Liver (tissue), 9 donors: Measurements from ENCODE around the gene MTHFD1. TPM values are rescaled to one million over a fixed set of nuclear protein-coding genes. Genes with fewer than 3 reads are reported as not detected.

Experiments
- DNase-seq: peaks from one replicate; pipeline ENCODE4 v3.0.0-alpha.2; 2017; ENCODE audit warnings: low spot score
- H3K27ac ChIP-seq, 2 donors: one replicate each; pipeline ENCODE4 v1.7.0; 2013; ENCODE audit warnings: inconsistent platforms in 2 of 2, low read length in 2 of 2, control low read depth in 1 of 2, low read depth in 1 of 2, mild to moderate bottlenecking in 1 of 2
- H3K27me3 ChIP-seq, 4 donors: one replicate each; pipeline versions ENCODE4 v1.6.1 to v1.7.0; 2013; ENCODE audit warnings: low read length in 3 of 4, inconsistent platforms in 1 of 4, mild to moderate bottlenecking in 1 of 4, moderate library complexity in 1 of 4; ENCODE audit not compliant: control insufficient read depth in 4 of 4, insufficient read depth in 4 of 4
- H3K36me3 ChIP-seq, 4 donors: one replicate each; pipeline versions ENCODE4 v1.6.1 to v1.7.0; 2013; ENCODE audit warnings: low read length in 3 of 4, mild to moderate bottlenecking in 3 of 4, low read depth in 1 of 4, moderate library complexity in 1 of 4; ENCODE audit not compliant: control insufficient read depth in 4 of 4, insufficient read depth in 3 of 4
- H3K4me1 ChIP-seq, 4 donors: one replicate each; pipeline versions ENCODE4 v1.6.1 to v1.7.0; 2013; ENCODE audit warnings: low read length in 3 of 4, mild to moderate bottlenecking in 3 of 4, moderate library complexity in 1 of 4; ENCODE audit not compliant: control insufficient read depth in 4 of 4, insufficient read depth in 4 of 4
- H3K4me3 ChIP-seq, 3 donors: one replicate each; pipeline versions ENCODE4 v1.6.1 to v1.7.0; 2013; ENCODE audit warnings: low read length in 3 of 3, control low read depth in 1 of 3, low read depth in 1 of 3, mild to moderate bottlenecking in 1 of 3
- H3K9ac ChIP-seq, 2 donors: one replicate each; pipeline ENCODE4 v1.7.0; 2013; ENCODE audit warnings: low read length in 2 of 2, mild to moderate bottlenecking in 2 of 2, moderate library complexity in 2 of 2, control low read depth in 1 of 2, low read depth in 1 of 2
- H3K9me3 ChIP-seq, 4 donors: one replicate each; pipeline versions ENCODE4 v1.6.1 to v1.7.0; 2013; ENCODE audit warnings: low read length in 3 of 4; ENCODE audit not compliant: control insufficient read depth in 4 of 4
- EGR1 ChIP-seq, 2 donors: IDR thresholded peaks; 2 replicates each; pipeline ENCODE4 v1.6.1; 2016 to 2018; ENCODE audit warnings: antibody characterized with exemption in 2 of 2, low read depth in 2 of 2
- FOXA1 ChIP-seq: IDR thresholded peaks from 2 replicates; pipeline ENCODE4 v1.6.1; 2016; ENCODE audit warnings: antibody characterized with exemption
- FOXA2 ChIP-seq: IDR thresholded peaks from 2 replicates; pipeline ENCODE4 v1.6.1; 2016; ENCODE audit warnings: antibody characterized with exemption
- GABPA ChIP-seq, 2 donors: IDR thresholded peaks in 1 of 2; conservative IDR thresholded peaks in 1 of 2; 2 replicates each; pipeline ENCODE4 v1.6.1; 2016; ENCODE audit warnings: antibody characterized with exemption in 2 of 2, mild to moderate bottlenecking in 1 of 2, moderate library complexity in 1 of 2
- HNF4G ChIP-seq: IDR thresholded peaks from 2 replicates; pipeline ENCODE4 v1.6.1; 2016; ENCODE audit warnings: antibody characterized with exemption
- JUND ChIP-seq, 2 donors: IDR thresholded peaks; 2 replicates each; pipeline ENCODE4 v1.6.1; 2016; ENCODE audit warnings: antibody characterized with exemption in 2 of 2
- NR2F2 ChIP-seq: IDR thresholded peaks from 2 replicates; pipeline ENCODE4 v1.6.1; 2016; ENCODE audit warnings: antibody characterized with exemption
- RAD21 ChIP-seq, 2 donors: IDR thresholded peaks; 2 replicates each; pipeline ENCODE4 v1.6.1; 2016; ENCODE audit warnings: antibody characterized with exemption in 2 of 2, mild to moderate bottlenecking in 2 of 2
- RXRA ChIP-seq, 2 donors: IDR thresholded peaks; 2 replicates each; pipeline ENCODE4 v1.6.1; 2017 to 2018; ENCODE audit warnings: antibody characterized with exemption in 2 of 2, mild to moderate bottlenecking in 1 of 2
- SP1 ChIP-seq: IDR thresholded peaks from 2 replicates; pipeline ENCODE4 v1.6.1; 2018; ENCODE audit warnings: antibody characterized with exemption, mild to moderate bottlenecking
- TAF1 ChIP-seq: conservative IDR thresholded peaks from 2 replicates; pipeline ENCODE4 v1.6.1; 2016; ENCODE audit warnings: antibody characterized with exemption, mild to moderate bottlenecking
- YY1 ChIP-seq: IDR thresholded peaks from 2 replicates; pipeline ENCODE4 v1.6.1; 2016; ENCODE audit warnings: antibody characterized with exemption, mild to moderate bottlenecking
- WGBS: extraction: QIAGEN DNeasy Blood & Tissue Kit; methylation state at CpG from one replicate; pipeline ENCODE4 v1.1.7; 2013; 5-methylcytosine and 5-hydroxymethylcytosine counted together
- polyA plus RNA-seq, 2 donors: library from polyadenylated mRNA; stranded (reverse) in 1 of 2; unstranded in 1 of 2; fragments of 200-250 nt in 1 of 2; fragments of >200 nt in 1 of 2; fragmentation: Nextera tagmentation in 1 of 2; extraction: Ambion mirVana in 1 of 2; gene quantifications; one replicate each; pipeline versions ENCODE4 v1.2.1 to v1.2.3, GENCODE V29; 2013 to 2015
- total RNA-seq, 2 donors: library from RNA; depleted of rRNA; stranded (reverse); fragments of >200 nt; gene quantifications; one replicate each; pipeline ENCODE4 v1.2.3, GENCODE V29; 2014
- TF ChIP-seq, protein P1 (sequence below): IDR thresholded peaks from 2 replicates; pipeline ENCODE4 v1.6.1; 2016; ENCODE audit warnings: antibody characterized with exemption
- TF ChIP-seq, protein P2 (sequence below): fragments of 150-350 bp; IDR thresholded peaks from 2 replicates; pipeline ENCODE4 v1.5.1; 2017; ENCODE audit warnings: improper control_type of control experiment, low read depth, low read length; ENCODE audit not compliant: missing input control
- TF ChIP-seq, protein P3 (sequence below): IDR thresholded peaks from 2 replicates; pipeline ENCODE4 v1.6.1; 2016; ENCODE audit warnings: antibody characterized with exemption, mild to moderate bottlenecking
- TF ChIP-seq, protein P4 (sequence below): IDR thresholded peaks from 2 replicates; pipeline ENCODE4 v1.6.1; 2016; ENCODE audit warnings: antibody characterized with exemption
- donor health status: healthy.
- donor health status: healthy.
- donor health status: healthy.
- donor health status: healthy.
- donor health status: healthy.

The MTHFD1 gene
- total and polyA plus RNA-seq, 4 donors: 43.8 to 203 (median 122) TPM

DNA sequence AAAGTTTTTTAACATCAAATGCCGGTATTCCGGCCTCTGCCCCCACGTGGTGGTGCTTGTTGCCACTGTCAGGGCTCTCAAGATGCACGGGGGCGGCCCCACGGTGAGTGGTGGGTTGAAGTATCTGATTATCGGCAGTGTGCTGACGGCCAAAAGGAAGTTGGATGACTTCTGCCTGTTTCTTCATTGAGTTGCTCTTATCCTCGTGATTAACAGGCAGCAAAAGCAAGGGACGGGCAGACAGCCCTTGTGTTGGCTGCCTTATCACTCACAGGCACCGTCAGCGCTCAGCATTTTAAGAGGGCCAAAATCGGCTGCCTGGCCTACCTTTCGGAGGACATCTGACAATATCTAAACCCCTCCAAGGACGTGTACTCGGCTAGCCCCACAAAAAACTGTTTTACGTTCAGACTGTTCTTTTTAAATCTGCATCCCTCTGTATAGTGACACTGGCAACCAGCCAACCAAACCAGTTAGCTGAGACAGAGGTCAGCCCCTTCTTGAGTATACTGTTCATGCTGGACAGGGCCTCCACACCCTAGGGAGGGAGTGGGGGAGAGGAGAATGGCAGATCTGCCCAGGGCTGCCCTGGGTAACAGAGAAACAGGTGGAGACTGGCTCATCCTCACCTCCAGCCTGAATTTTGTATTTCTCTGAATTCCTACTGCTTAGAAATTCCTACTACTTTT lies 54.3 kb downstream of the MTHFD1 start:
- H3K9me3 ChIP-seq: no peaks in the 10 kb centered on the region
- H3K4me1 ChIP-seq: no peaks in the 10 kb centered on the region
- TF ChIP-seq, protein P1, sequence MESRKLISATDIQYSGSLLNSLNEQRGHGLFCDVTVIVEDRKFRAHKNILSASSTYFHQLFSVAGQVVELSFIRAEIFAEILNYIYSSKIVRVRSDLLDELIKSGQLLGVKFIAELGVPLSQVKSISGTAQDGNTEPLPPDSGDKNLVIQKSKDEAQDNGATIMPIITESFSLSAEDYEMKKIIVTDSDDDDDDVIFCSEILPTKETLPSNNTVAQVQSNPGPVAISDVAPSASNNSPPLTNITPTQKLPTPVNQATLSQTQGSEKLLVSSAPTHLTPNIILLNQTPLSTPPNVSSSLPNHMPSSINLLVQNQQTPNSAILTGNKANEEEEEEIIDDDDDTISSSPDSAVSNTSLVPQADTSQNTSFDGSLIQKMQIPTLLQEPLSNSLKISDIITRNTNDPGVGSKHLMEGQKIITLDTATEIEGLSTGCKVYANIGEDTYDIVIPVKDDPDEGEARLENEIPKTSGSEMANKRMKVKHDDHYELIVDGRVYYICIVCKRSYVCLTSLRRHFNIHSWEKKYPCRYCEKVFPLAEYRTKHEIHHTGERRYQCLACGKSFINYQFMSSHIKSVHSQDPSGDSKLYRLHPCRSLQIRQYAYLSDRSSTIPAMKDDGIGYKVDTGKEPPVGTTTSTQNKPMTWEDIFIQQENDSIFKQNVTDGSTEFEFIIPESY: no peak
- TF ChIP-seq TAF1: no peak
- TF ChIP-seq YY1: no peak
- TF ChIP-seq FOXA2: no peak
- TF ChIP-seq JUND (IDR thresholded peaks at IDR 0.05): no peak
- no peak for TF ChIP-seq SP1
- TF ChIP-seq, protein P2, sequence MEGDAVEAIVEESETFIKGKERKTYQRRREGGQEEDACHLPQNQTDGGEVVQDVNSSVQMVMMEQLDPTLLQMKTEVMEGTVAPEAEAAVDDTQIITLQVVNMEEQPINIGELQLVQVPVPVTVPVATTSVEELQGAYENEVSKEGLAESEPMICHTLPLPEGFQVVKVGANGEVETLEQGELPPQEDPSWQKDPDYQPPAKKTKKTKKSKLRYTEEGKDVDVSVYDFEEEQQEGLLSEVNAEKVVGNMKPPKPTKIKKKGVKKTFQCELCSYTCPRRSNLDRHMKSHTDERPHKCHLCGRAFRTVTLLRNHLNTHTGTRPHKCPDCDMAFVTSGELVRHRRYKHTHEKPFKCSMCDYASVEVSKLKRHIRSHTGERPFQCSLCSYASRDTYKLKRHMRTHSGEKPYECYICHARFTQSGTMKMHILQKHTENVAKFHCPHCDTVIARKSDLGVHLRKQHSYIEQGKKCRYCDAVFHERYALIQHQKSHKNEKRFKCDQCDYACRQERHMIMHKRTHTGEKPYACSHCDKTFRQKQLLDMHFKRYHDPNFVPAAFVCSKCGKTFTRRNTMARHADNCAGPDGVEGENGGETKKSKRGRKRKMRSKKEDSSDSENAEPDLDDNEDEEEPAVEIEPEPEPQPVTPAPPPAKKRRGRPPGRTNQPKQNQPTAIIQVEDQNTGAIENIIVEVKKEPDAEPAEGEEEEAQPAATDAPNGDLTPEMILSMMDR: no peak
- TF ChIP-seq HNF4G: no peak
- TF ChIP-seq, protein P3, sequence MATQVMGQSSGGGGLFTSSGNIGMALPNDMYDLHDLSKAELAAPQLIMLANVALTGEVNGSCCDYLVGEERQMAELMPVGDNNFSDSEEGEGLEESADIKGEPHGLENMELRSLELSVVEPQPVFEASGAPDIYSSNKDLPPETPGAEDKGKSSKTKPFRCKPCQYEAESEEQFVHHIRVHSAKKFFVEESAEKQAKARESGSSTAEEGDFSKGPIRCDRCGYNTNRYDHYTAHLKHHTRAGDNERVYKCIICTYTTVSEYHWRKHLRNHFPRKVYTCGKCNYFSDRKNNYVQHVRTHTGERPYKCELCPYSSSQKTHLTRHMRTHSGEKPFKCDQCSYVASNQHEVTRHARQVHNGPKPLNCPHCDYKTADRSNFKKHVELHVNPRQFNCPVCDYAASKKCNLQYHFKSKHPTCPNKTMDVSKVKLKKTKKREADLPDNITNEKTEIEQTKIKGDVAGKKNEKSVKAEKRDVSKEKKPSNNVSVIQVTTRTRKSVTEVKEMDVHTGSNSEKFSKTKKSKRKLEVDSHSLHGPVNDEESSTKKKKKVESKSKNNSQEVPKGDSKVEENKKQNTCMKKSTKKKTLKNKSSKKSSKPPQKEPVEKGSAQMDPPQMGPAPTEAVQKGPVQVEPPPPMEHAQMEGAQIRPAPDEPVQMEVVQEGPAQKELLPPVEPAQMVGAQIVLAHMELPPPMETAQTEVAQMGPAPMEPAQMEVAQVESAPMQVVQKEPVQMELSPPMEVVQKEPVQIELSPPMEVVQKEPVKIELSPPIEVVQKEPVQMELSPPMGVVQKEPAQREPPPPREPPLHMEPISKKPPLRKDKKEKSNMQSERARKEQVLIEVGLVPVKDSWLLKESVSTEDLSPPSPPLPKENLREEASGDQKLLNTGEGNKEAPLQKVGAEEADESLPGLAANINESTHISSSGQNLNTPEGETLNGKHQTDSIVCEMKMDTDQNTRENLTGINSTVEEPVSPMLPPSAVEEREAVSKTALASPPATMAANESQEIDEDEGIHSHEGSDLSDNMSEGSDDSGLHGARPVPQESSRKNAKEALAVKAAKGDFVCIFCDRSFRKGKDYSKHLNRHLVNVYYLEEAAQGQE: no peak
- no peak for TF ChIP-seq RXRA (IDR thresholded peaks at IDR 0.05)
- no peak for TF ChIP-seq RAD21 (IDR thresholded peaks at IDR 0.05)
- no peak for TF ChIP-seq EGR1 (IDR thresholded peaks at IDR 0.05; ENCODE audit: low read depth in 2 of 2)
- no peak for TF ChIP-seq NR2F2
- TF ChIP-seq, protein P4, sequence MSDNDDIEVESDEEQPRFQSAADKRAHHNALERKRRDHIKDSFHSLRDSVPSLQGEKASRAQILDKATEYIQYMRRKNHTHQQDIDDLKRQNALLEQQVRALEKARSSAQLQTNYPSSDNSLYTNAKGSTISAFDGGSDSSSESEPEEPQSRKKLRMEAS: no peak
- H3K27me3 ChIP-seq: no peaks in the 10 kb centered on the region
- peak; percentile 34 for DNase-seq
- no peak overlapping the region for H3K4me3 ChIP-seq
- no peak overlapping the region for H3K27ac ChIP-seq
- 81% methylated on average over 17 of the region's 17 CpGs for WGBS
- peaks cover 20 to 81% (median 71%) of the 10 kb centered on the region in 4 donors for H3K36me3 ChIP-seq
- no peak overlapping the region for H3K9ac ChIP-seq

DNA sequence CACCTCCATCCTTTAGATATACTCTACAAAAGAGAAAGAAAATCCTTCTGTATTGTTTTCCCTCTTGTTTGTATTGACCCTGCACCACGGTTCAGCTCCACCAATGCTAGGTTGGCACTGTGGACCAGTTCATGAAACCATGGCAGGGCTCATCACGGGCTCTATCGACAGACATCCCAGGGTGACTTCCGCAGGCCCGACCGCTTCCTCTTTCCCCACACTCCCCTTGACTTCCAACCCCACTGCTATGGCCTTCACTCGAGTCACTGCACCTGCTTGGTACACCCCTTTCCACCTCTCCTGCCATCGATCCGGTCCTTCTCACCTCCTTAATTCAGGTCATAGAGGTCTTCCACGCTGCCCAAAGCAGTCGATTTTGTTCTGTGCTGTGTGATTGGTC lies 56.0 kb downstream of the MTHFD1 start:
- no peaks in the 10 kb centered on the region for H3K4me1 ChIP-seq
- WGBS: 93% methylated on average over 11 of the region's 11 CpGs
- H3K36me3 ChIP-seq: peaks cover 15 to 79% (median 66%) of the 10 kb centered on the region in 4 donors
- H3K27ac ChIP-seq: no peak overlapping the region
- H3K4me3 ChIP-seq: no peak overlapping the region
- H3K9ac ChIP-seq: no peak overlapping the region
- no peak for DNase-seq
- TF ChIP-seq NR2F2: no peak
- TF ChIP-seq HNF4G: no peak
- TF ChIP-seq YY1: no peak
- TF ChIP-seq, protein P4: no peak
- no peak for TF ChIP-seq EGR1 (IDR thresholded peaks at IDR 0.05; ENCODE audit: low read depth in 2 of 2)
- TF ChIP-seq GABPA (IDR thresholded peaks at IDR 0.05 in 1 of 2, conservative IDR thresholded peaks at IDR 0.05 in 1 of 2): no peak
- no peak for TF ChIP-seq JUND (IDR thresholded peaks at IDR 0.05)
- no peak for TF ChIP-seq RXRA (IDR thresholded peaks at IDR 0.05)
- no peak for TF ChIP-seq FOXA1
- TF ChIP-seq, protein P3: no peak
- no peak for TF ChIP-seq TAF1
- no peaks in the 10 kb centered on the region for H3K27me3 ChIP-seq
- no peaks in the 10 kb centered on the region for H3K9me3 ChIP-seq
